MV-4-11 (cell line): ENCODE data around the gene RELN.

Experiments
- DNase-seq: peaks from one replicate; lab custom pipeline; 2025; lab: John Stamatoyannopoulos, UW

The RELN gene

GRCh38 chr7:103714376-103714927, 275.0 kb downstream of the RELN start:
- no peak for DNase-seq

DNA sequence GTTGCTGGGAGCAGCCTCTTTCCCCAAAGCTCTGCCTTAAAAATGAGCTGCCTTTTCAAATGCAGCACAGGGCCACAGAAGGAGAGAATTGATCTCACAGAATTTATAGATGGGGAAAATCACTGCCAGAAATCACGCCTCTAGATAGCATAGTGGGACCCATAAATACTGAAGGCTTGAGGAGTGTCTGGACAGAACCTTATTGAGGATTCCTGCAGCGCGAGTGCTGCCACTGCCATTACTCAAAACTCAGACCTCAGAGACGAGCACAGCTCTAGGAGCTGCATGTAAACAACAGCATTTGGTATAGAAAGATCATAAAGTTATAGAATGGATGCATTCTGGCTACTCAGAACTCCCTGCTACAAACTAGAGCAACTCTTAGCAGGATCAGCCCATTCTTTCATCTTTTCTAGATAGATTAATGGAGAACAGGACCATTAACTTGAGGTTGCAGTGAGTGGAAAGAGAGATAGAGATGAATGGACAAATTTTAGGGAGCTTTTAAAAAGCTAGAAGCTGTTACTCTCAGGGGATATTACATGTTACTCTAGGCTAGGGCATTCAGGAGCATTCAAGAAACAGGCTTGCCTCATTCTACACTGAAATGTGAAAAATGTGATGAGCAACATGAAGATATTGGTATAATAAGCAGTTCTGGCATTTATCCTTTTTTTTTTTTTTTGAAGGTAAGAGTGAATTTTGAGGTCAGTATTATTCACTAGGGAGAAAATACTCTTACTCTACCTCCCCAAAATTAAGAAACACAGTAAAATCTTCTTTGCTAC, 276.3 kb downstream of the RELN start:
- DNase-seq, result no peak

DNA sequence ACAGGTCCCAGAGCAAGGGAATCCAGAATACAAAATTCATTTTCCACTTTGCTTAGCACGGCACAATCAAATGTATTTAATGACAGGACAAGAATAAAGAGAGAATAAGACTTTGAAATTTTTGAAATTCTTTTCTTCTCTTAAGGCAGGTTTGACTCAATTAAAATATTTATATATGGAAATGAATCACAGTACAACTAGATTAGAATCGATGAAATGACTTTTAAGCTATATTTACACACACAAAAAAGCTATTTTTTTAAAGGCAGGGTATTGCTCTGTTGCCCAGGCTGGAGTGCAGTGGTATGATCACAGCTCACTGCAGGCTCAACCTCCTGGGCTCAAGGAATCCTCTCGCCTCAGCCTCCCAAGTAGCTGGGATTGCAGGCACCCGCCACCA, 278.0 kb downstream of the RELN start:
- no peak for DNase-seq

DNA sequence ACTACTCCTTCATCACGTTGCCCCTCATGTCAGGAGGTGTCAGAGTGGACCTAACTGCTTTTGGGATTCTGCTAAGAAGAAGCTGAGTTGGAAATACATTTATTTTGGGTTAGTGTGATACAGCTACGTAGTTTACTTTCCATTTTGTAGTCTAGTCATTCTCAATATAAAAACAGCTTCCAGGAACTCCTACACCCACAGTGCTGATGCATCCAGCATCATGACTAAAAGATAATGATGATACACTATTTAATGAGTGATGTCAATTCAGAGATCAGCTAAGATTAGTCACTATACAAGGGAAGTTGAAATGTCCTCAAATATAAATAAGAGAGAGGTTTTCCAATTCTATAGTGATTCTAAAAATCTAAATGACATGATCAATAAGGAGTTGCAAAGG, 279.2 kb downstream of the RELN start:
- no peak for DNase-seq

DNA sequence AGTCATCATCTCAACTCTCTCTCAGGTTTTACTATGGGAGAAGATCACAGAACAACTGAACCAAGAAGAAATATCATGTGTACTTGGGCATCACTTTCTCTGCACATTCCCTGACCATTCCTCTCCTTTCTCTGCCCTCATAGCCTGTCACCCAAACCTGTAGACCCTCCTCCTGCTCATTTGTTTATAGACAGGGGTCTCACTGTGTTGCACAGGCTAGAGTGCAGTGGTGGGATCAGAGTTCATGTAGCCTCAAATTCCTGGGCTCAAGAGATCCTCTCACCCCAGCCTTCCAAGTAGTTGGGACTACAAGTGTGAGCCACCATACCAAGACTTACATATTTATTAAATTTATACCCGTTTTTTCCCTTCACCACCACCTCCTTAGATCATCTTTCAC, 282.7 kb downstream of the RELN start:
- no peak for DNase-seq

DNA sequence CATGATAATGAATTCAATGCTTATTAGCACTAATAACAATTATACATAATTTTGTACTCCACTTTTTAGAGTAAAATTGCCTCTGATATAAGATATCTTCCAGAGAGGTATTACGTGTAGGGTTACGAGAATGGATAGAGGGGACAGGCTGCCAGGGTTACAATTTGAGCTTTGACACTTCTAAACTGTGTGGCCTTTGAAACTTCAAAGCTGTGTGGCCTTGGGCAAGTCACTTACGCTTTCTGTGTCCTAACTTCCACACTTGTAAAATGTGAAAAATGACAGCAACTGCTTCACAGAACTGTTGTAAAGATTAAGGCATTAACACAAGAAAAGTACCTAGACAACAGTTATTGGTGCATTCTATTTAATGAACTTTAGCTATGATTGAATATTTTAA, 283.9 kb downstream of the RELN start:
- no peak for DNase-seq

- no peak for DNase-seq
These were observed 284.8 kb downstream of the RELN start for GRCh38 chr7:103704701-103705100.

- DNase-seq, result no peak
These were observed 286.5 kb downstream of the RELN start for GRCh38 chr7:103702982-103703381.

- DNase-seq, result no peak
These were observed 287.0 kb downstream of the RELN start for GRCh38 chr7:103702454-103702853.

DNA sequence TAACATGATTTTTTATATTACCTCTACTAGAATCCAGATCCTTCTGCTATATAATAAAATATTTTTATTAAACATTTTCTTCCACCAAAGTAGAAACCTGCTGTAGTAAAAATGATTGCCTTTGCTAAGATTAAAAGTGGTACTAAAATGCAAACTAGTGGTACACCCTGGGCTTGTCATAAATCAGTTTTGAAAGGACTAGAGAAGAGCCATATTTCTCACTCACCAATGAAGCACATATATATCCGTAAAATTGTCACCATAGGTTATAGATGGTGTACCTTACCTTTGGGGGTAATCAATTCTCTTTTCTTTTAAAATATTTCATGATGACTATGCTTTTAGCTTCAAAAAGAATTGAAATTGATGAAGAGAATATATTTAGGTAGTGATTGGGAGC, 290.4 kb downstream of the RELN start:
- no peak for DNase-seq

DNA sequence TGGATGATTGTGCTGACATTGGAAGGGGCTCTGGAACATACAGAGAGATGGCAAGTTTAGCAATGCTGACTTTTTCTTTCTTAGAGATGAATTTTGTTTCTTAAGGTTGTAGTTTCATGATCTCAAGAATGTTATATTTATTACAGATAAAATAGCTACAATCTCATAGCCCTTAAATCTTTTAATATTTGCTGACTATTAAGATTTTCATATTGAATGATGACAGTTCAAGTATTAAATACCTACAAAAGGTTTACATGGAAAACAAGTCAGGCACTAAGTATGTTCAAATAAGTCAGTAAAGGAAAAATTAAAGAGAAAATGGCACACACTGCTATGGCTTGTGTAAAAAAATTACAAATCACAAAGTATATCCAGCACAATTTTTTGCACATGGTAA, 291.4 kb downstream of the RELN start:
- DNase-seq, result no peak

GRCh38 chr7:103695521-103695920, 293.9 kb downstream of the RELN start:
- DNase-seq, result no peak

DNA sequence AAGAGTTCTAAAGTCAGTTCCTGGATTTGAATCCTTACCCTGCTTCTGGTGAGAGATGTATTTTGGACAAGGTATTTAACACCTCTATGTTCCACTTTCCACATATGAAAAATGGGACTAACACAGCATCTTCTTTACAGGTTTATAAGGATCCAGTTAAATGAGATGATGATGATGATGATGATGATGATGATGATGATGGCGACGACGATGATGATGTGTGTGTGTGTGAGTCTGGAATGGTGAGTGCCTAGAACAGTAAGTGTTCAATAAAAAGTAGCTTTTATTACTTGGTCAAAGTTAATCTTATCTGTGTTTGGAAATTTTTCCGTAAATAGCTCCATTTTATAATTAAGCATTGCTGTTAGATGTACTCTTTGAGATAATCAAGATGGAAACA, 295.2 kb downstream of the RELN start:
- no peak for DNase-seq

DNA sequence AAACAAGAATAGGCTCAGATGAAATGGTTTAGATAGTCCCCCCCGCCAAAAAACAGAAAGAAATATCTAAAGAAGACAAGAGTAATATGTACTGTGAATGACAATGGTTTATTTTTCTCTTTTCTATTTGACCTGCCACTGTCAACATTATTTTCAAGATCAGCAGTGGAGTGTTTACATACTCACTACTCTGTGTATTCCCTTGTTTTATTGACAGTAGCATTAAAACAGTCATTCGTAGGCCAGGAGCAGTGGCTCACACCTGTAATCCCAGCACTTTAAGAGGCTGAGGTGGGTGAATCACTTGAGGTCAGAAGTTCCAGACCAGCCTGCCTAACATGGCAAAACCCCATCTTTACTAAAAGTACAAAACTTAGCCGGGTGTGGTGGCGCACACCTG, 298.2 kb downstream of the RELN start:
- no peak for DNase-seq

DNA sequence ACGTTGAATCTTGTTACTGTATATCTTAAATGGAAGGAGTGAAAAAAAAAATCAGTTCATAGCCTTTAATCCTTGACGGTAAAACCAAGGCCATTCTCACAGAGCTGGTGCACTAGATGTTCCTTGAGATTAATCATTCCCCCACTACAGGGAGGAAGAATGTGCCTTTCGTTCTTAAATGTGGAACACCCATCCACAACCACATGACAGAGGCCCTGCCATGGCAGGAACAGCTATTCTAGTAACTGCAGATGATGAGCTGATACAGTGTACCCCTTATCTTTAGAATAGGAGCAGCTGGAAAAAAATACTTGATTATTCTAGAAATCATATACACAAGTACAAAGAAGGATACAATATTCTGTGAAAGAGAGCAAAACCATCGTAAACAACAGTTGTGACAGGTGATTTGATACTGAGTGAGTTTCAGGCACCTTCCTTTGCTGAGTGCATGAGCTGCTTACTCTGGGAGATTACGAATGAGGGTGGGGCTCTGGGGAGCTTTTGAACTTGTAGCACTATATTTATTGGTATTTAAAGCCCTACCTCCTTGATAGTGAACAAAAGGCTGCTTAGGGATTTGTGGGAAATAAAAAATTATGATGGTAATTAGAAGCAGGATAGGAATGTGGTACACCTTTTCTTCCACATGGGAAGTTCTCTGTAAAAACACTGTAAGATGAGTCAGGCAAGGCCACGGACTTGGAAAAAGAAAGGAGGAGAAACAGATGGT, 299.1 kb downstream of the RELN start:
- no peak for DNase-seq

DNA sequence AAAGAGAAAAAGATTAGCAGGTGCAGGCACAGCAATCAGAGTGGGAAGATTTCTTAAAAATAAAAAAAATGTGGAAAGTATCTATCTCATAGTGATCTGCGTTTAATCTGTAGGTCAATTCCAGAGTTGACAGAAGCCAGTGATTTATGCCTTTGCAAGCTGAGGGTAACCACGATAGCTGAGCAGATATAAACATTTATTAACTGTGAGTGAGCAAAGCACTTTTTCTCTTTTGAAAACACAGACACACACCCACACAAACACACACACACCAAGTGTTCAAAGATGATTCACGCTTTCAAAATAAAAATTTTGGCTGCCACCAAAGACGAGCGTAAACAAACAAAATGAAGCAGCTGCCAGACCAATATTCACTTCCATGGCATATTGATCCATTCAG, 300.2 kb downstream of the RELN start:
- DNase-seq, result no peak

DNA sequence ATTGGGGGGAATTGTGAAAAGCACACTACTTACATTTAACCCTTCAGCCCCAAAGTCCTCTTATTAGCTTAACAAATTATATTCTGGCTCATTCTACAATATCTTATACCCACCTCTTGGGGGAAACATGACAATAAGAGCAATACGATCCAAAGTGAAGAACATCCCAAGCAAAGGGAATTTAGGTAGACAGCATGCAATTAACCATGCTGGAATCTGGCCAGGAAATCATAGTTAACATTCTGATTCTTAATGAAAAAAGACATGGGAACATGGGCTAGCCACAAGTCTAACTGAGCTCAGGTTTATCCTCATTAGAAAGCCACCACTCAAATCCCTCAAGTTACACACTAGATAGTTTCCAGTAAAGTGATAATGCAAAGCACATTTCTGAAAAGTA, 301.5 kb downstream of the RELN start:
- no peak for DNase-seq

GRCh38 chr7:103687272-103687671, 302.2 kb downstream of the RELN start:
- no peak for DNase-seq

DNA sequence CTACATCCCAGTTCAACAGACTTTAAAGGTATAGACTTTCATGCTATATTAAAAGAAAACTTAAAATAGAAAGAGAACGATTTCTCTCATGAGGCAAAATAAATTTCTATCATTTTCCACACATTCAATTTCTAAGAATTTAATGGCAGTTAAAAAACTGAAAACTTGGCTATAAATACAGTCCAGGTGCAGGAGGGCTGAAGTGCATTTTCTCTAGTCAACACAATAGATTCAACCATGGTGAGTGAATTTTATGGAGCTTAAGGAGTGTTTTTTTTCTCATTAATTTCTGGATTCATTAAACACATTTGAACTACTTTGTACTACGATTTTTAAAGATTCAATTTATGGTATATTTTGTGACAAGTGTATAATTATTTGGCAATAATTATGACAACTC, 302.7 kb downstream of the RELN start:
- DNase-seq, result no peak

DNA sequence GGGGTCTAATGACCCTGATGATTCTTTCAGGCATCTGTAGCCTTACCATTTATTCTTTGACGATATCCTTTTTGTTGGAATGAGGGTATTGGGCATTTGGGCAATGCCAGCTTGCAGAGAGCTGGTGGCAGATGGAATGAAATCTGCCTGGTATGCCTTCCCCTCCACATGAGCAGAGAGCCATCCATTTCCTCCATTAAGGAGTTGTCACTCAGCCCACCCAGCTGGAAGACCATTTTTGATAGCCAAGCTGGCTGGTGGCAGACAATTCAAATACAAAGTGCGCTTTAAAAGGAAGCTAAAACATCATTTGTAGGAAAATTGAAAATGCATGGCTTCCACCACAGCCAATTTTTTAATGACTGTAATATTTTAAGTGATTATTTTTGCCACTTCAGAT, 303.4 kb downstream of the RELN start:
- DNase-seq, result no peak

DNA sequence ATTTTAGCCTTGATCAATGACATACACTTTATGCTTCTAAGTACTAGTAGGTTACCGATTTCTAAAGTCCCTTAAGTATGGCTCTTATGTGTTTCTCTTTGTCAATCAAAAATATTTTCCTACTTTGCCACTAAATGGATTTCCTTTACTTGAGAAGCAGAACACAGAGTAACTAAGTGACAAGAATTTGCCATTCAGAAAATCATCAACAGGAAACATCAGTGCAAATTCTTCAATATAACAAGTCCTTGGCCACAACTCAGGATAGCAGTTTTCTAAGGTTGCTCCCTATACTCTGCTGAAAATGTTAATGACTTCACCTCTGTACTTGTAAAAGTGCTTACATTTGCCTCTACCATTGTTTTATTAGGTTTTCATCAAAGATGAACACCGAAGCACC, 303.8 kb downstream of the RELN start:
- DNase-seq, result no peak

GRCh38 chr7:103683348-103683747, 306.1 kb downstream of the RELN start:
- DNase-seq, result no peak
